GM19035 (cell line): ENCODE measurements around the gene ZBTB16.

Experiments used
- ATAC-seq: cut with Tn5 transposase; IDR thresholded peaks from one replicate; pipeline ENCODE4 v1.9.1; 2021; ENCODE audit not compliant: unreplicated experiment

Gene ZBTB16

GRCh38 chr11:114197799-114198500, 138.4 kb downstream of the ZBTB16 start:
- no peak for ATAC-seq

GRCh38 chr11:114199051-114199450, 139.5 kb downstream of the ZBTB16 start:
- no peak for ATAC-seq

DNA sequence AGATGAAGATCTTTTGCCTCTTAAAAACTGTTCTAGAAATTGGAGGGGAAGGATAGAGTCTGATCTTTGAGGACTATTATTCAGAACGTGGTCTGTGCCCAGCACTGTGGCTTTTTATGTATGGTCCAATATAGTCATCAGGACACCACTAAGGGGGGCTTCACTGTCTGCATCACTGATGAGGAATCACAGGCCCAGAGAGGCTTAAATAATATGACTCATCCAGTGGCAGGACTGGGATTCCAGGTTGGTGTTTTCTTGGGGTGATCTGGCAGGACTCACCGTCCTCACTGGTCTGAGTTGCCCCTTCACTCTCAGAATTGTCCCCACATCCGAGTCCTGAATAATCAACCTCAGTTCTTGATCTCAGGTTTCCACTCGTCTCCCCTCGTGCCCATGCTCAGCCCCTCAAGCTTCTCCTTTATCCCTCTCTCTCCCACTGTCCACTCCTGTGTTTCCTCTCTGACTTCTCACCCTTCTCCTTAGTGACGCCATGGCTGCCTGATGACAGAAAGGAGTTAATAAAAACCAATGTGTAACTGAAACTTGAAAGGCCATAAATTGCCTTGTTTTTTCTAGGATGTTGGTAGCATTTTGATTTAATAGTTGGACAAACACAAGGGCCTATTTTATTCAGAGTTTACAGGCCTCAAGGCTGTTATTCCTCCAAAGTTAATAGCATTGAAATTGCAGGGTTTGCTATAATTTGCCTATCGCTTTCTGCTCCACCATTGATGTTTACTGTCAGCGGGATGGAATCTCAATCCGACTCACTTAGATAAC, 141.0 kb downstream of the ZBTB16 start:
- ATAC-seq, result no peak

GRCh38 chr11:114201219-114201618, 141.7 kb downstream of the ZBTB16 start:
- ATAC-seq, result no peak

GRCh38 chr11:114202011-114202609, 142.6 kb downstream of the ZBTB16 start:
- no peak for ATAC-seq

DNA sequence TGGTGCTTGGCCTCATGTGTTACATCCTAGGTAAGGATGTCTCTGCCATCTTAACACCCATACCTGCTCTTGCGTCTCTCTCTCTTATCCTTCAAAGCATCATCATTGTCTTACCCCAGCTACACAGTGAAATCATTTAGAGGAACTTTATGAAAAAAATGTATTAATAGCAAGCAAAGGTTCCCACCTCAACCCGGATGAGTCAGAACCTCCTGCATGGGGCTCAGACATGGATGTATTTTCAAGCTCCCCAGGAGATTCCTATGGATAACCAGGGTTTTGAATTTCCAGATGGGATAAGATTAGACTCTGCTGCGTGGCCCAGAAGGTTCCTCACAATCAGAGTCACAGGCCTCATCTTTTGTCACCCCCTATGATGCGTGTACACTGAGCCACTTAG, 147.6 kb downstream of the ZBTB16 start:
- no peak for ATAC-seq

- ATAC-seq, result no peak
Observed at GRCh38 chr11:114208377-114208776, 148.9 kb downstream of the ZBTB16 start.

GRCh38 chr11:114209343-114209742, 149.8 kb downstream of the ZBTB16 start:
- no peak for ATAC-seq

GRCh38 chr11:114209904-114210303, 150.4 kb downstream of the ZBTB16 start:
- ATAC-seq, result no peak

DNA sequence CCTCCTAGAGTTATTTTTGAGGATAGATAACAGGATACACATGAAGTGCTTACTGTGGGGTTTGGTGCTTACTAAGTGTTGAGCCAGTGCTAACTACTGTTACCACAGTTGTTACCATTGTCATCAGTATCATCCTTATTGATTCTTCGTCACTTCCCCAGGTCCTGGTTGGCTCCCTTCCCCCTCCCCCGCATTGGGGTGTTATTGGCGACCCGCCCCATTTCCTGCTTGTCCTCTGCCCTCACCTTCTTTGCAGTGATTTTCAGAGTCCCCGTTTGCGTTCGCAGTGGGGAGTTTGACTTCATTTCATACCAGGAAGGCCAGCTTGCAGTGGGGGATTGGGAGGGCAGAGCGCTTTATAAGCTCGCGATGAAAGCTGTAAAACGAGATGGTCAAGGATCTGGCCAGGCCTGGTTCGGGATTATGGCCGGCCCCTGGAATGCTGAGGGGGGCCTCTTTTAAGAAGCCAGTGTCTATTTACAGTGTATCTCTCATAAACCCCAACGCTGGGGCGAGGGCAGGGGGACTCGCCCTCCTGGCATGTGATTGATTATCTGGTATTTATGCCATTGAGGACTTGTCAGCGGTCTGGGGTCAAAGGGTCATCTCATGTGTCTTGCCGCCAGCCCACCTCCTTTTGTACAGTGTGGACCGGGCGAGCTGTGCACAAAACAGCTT, 152.1 kb downstream of the ZBTB16 start:
- no peak for ATAC-seq

- ATAC-seq, result no peak
Observed at GRCh38 chr11:114213622-114214021, 154.1 kb downstream of the ZBTB16 start.

DNA sequence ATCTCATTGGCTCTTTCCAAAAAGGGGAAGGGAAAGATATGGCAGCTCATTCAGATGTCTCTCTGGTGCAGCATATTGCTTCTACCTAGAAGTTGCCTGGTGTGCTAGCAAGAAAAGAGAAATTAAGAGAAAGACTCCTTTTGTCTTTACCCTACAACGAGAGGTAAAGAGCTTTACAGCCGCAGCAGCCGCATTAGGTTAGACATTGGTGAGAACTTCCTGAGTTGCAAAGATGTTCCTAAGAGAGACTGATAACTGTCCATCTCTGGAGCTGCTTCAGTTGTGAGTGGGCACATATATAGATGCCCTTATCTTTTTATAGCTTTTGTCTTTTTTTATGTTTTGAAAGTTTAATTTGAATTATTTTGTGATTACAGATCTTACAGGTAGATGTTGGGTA, 155.9 kb downstream of the ZBTB16 start:
- ATAC-seq, result no peak

- no peak for ATAC-seq
Observed at GRCh38 chr11:114215871-114216795, 156.6 kb downstream of the ZBTB16 start.

DNA sequence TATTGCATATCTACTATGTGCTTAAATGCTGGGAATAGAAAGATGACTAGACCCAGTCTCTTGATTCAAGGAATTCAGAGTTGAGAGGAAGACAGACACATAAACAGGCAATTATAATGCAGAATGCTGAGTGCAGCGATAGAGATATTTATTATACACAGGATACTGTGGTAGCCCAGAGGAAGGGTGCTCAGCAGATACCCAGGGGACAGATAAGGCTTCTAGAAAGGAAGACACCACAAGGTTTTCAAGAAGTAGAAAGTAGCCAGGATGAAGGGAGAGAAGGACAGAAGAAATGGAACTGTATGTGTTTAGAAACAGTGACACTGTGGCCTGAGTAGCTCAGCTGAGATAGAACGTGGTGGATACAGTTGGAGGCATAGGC, 157.3 kb downstream of the ZBTB16 start:
- ATAC-seq, result no peak

DNA sequence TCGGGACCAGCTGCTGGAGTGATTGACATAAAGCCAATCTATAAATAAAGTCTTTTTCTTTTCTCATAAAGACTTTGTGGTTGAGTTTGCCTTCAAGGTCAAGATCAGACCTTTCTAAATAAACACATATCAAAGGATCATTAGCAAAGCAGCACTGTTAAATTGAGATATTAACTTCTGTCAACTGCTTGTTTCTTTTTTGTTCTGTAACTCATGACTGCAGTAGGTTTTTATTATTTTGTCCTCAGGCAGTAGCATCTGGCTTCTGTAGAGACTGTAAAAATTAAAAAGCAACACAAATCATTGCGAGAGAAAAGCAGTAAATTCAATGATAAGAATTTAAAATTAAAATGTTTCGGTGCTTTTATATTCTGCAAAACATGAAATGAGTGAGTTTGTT, 159.0 kb downstream of the ZBTB16 start:
- ATAC-seq, result no peak

GRCh38 chr11:114219559-114220349, 160.2 kb downstream of the ZBTB16 start:
- no peak for ATAC-seq

DNA sequence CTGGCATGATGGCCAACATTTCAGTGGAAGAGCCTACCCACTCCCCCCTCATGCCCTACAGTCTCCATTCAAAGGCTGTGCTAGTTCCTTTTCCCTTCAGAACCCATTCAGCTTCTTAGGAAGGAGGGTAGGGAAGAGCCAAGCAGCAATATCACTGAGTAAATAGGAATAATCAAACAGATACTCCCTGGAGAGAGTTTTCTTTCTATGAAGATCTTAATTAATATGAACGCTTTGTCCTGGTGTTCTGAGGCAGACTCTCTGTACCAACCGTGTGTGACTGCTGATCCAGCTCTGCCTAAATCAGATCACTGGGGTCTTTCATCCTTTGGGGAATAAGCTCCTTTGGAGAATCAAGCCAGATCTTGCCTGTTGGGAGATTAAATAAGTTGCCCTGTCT, 161.5 kb downstream of the ZBTB16 start:
- ATAC-seq, result no peak

GRCh38 chr11:114225661-114226060, 166.2 kb downstream of the ZBTB16 start:
- no peak for ATAC-seq

DNA sequence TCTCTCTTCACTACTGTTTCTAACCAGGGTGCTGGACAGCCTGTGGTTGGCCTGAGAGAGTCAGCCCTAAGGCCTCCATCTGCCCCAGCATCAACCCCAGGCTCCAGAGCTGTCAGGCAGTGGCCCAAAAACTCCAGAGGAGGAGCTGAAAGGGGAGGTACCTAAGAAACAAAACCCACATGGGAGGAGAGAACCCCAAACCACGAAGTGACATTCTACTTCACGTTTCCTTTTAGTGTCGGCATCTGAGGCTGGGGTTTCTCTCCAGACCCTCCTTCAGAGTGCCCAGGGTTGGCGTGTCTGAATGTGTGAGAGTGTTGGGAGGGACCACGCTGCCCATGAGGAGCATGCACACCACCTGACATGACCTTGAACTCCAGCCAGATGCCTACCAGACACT, 166.8 kb downstream of the ZBTB16 start:
- ATAC-seq, result no peak
